Measurements from ENCODE around the gene PRORP.
"Not testable (repeated sequence)": the region's sequence is repeated elsewhere in the genome, so short reads cannot be mapped to it uniquely, and the experiment has no call there.

The PRORP gene

GRCh38 chr14:35138585-35138984 lies 16.2 kb downstream of the PRORP start:
- DNase-seq (ENCODE audit: low spot score), result no peak

DNA sequence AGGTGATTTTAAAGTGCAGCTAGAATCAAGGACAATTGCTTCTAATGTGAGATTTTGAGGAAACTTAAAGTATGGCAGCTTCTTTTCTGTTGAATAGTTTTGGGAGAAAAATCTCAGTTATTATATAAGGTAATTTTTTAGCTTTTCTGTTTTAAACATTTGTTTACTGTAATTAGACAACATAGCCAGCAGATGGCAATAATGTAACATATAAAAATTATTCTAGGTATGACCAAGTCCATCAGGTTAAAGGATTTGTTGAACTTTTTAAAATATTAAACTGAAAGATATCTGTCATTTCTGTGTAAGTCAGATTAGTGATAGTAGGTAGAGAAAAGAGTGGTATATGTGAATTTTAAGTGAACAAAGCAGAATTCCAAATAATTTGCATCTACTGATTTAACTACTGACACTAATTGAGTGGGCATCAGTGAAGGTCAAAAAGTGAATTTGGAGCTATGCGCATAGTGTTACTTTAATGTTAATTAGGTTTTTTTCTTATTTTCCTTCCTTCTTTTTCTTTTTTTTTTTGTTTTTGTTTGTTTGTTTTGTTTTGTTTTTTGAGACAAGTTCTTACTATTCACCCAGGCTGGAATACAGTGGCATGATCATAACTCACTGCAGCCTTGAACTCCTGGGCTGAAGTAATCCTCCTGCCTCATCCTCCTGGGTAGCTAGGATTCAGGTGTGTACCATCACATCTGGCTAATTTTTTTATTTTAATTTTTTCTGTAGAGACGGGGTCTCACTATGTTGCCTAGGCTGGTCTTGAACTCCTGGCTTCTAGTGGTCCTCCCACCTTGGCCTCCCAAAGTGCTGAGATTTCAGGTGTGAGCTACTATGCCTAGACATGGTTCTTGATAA lies 18.6 kb downstream of the PRORP start:
- DNase-seq (ENCODE audit: low spot score), result peak; percentile 34

- DNase-seq (ENCODE audit: low spot score), result no peak
Measured at GRCh38 chr14:35144029-35144428, 21.7 kb downstream of the PRORP start.

DNA sequence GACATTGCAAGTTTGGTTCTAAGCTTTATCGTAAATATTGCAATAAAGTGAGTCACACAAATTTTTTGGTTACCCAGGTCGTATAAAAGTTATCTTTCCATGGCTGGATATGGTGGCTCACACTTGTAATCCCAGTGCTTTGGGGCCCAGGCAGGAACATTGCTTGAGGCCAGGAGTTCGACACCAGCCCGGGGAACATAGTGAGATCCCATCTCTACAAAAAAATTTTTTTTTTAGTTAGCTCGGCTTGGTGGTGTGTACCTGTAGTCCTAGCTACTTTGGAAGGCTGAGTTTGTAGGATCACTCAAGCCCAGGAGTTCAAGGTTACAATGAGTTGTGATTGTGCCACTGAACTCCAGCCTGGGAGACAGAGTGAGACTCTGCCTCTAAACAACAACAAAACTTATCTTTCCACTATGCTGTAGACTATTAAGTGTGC lies 24.4 kb downstream of the PRORP start:
- no peak for DNase-seq (ENCODE audit: low spot score)

- no peak for DNase-seq (ENCODE audit: low spot score)
Measured at GRCh38 chr14:35147186-35147585, 24.8 kb downstream of the PRORP start.

GRCh38 chr14:35147711-35148110 lies 25.4 kb downstream of the PRORP start:
- no peak for DNase-seq (ENCODE audit: low spot score)

DNA sequence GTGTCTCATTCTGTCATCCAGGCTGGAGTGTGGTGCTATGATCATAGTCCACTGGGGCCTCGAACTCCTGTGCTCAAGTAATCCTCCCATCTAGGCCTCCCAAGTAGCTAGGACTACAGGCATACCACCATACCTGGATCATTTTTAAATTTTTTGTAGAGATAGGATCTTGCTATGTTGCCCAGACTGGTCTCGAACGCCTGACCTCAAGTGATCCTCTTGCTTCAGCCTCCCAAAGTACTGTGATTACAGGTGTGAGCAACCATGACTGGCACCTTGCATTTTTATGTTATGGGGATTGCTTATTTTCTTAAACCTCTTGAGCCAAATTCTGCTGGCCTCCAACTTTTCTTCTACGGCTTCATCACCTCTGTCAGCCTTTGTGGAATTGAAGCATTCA lies 26.9 kb downstream of the PRORP start:
- no peak for DNase-seq (ENCODE audit: low spot score)

DNA sequence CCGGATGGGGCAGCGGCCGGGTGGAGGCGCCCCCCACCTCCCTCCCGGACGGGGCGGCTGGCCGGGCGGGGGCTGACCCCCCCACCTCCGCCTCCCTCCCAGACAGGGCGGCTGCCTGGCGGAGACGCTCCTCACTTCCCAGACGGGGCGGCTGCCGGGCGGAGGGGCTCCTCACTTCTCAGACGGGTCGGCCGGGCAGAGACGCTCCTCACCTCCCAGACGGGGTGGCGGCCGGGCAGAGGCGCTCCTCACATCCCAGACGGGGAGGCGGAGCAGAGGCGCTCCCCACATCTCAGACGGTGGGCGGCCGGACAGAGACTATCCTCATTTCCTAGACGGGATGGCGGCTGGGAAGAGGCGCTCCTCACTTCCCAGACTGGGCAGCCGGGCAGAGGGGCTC lies 30.2 kb downstream of the PRORP start:
- DNase-seq (ENCODE audit: low spot score), result not testable (repeated sequence)

DNA sequence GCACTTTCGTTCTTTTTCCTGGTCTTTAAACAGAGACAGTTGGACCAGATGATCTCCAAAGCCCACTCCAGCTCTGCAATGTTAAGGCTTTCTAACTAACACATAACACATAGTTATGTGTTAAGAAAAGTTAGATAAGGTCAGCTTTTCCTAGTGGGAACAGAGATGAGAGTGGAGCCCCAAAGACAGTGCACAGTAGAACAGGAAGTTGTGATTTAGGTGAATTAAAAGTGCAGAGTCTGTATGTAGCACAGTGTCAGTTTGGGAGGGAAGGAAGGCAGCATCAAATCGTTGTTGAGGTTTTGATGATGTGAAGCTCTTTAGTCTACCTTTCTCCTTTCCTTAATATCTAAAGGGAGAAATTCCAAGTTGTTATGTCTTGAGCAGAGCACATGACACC lies 31.7 kb downstream of the PRORP start:
- no peak for DNase-seq (ENCODE audit: low spot score)

DNA sequence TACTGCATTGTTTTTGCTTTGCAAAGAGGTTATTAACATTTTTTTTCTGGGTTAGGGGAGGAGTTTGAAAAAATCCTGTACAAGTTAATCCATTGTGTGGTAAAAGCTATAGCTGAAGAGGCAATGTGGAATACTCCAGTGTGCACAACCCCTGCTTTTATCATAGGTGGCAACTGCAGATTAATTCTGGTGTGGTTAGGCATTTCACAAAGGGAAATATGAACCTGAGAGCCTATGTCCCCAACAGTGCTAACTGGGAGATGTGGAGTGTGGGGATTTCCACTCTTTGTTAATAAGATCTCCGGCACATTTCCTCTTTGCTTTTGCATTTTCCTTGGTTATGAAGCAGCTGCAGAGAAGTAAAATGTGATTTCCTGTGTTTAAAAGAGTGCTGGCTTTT lies 33.6 kb downstream of the PRORP start:
- no peak for DNase-seq (ENCODE audit: low spot score)

- no peak for DNase-seq (ENCODE audit: low spot score)
Measured at GRCh38 chr14:35158491-35158890, 36.1 kb downstream of the PRORP start.

DNA sequence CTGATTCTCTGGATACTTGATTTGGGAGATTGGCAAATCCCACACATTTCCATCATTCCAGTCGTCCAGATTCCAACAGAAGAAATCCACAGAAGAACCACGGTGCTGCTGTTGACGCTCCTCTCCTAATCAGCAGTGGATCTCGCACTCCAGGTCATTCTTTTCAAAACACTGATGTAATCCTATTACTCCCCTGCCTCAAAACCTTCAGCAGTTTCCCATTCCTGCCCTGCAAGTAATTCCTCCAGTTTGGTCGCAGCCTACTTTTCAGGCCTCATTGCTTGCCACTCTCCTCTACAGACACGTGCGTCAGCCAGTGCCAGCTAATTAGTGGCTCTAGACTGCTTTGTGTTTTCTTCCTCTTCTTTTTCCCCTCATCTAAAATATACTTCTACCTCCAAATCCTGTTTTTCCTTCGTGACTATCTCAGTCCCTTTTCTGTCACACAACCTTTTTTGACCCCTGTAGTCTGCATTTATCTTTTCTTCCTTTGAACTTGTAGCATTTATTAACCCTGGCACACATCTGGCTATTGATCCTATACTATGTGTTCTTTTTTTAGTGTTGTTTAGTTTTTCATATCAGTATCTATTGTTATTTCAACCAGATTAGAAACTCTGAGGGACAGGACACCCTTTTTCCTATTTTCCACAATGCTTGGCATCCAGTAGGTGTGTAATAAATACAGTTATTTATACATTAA lies 36.8 kb downstream of the PRORP start:
- no peak for DNase-seq (ENCODE audit: low spot score)

DNA sequence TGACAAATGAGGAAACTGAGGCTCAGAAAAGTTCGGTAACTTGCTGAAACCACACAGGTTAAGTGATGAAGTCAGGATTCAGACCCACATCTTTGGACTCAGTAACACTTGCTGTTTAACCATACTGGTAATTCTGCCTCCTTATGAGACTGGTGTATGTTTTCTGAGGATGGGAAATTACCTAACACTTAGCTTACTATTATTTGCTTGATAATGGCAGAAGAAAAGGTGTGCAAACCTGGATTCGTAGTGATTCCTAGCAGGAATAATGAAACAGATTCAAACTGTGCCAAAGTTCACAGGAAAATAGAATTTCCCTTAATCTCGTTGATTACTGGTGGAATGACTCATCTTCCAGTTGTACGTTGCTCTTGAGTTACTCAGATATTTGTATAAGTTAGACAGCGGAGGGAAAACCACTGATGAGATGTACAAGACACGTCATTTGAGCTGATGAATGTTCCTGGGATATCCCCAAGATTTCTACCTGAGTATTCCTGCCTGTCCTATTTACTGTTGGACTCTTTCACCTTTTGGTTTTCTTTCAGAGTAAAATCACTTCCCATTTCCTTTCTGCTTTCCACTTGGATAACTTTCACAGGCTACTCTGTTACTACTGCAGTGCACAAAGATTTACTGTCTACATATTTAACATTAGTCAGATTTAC lies 37.5 kb downstream of the PRORP start:
- DNase-seq (ENCODE audit: low spot score), result peak; percentile 73

DNA sequence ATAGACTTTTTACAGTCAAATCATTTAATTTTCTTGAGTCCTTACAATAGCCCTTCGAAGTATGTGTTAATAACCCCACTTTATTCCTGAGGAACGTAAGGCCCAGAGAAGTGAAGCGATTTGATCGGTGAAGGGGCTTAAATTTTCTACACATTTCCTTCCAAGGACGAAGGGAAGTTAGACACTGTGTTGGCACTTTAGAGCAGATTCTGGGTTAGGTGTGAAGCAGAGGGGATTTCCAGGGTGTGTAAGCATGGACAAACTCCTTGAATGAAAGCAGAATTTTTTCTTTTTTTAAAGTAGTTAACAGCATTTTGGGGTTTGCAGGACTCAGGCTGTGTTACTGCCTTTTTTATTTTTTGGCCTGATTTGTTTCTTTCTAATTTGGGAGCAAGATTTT lies 38.9 kb downstream of the PRORP start:
- no peak for DNase-seq (ENCODE audit: low spot score)

DNA sequence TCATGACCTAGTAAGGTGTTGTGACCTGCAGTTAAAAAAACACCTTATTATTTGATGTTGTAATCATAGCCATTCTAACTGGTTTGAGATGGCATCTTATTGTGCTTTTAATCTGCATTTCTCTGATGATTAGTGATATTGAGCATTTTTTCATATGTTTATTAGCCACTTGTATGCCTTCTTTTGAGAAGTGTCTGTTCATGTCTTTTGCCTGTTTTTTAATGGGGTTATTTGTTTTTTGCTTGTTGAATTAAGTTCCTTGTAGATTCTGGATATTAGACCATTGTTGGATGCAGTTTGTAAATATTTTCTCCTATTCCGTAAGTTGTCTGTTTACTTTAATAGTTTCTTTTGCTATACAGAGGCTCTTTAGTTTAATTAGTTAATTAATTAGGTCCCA lies 41.0 kb downstream of the PRORP start:
- DNase-seq (ENCODE audit: low spot score), result no peak

GRCh38 chr14:35164849-35165248 lies 42.5 kb downstream of the PRORP start:
- DNase-seq (ENCODE audit: low spot score), result no peak

DNA sequence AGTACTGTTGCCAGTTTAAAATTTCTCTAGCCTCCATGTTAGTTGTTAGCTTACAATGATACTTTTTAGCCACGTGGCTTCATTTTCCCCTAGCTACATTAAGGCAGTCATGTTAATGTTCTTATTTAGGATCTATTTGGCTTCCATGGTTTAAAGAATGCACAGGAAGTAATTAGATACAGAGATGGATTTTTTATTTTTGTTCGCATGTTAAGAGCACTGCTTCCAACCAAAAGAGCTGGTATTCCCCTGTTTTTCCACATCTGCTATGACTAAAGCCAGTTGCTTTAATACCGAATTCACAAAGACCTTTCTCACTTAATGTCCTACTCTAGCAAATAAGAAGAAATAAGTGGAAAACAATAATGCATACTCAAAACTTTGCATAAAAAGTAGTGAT lies 45.1 kb downstream of the PRORP start:
- DNase-seq (ENCODE audit: low spot score), result no peak

All from kidney capillary endothelial cell (primary cell).